Measurements from ENCODE around the gene GEMIN8.
A peak's percentile ranks its signal among the peaks of the same experiment; 100 is the strongest.

Gene GEMIN8, protein sequence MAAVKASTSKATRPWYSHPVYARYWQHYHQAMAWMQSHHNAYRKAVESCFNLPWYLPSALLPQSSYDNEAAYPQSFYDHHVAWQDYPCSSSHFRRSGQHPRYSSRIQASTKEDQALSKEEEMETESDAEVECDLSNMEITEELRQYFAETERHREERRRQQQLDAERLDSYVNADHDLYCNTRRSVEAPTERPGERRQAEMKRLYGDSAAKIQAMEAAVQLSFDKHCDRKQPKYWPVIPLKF

DNA sequence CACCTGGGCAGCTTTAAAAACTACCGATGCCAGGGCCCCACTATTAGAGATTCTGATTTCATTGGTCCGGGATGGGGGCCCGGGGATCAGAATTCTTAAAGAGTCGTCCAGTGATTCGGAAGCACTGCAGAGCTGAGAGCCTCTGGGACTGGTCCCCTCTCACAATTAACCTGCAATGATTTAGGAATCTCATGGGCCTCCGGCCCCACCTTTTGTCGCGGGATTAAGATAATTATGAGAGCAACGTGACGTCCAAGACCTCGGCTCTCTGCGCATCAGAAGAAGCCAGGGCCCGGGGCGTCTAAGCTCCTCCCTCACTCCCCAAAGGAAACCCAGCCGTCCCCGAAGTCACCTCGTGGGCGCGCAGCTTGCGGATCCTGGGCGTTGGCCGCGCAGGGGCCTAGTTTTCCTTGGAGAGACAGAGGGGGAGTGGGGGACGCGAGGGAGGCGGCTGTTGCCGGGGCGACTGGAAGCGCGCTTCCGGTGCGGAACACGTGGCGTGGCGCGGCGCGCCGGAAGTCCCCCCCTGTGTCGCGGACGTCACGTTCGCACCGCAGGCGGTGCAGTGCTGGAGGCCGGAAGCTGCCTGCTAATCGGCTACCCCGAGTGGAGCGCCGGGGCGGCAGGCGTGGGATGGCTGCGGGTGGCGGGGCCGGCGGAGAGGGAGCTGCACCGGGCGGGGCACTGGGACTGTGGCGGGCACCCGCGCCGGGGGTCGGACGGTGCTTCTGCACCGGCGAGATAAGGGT, at the start of gene GEMIN8:
GEMIN8 (minus strand) TSS at position 468 of the 749 bp plus-strand sequence. CDS start 8,414 bp downstream, outside the sequence.
- peak; percentile 85 to 98 (median 96) for DNase-seq

DNA sequence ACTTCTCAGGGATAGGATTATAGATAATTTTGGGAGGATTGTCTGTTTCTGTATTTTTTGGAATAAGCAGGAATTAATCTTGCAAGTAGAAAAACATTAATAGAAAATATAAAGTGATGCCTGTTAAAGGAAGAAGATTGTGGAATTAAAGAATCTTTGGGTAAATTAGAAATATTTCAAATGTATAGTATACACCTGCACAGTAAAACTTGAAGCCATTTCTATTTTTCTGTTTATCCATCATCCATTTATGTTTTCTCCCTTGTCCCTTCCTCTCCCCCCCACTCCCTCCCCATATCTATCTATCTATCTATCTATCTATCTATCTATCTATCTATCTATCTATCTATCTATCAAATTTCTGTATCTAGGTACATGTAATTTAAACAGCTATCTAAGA, 46.9 kb upstream of the GEMIN8 start:
- no peak for DNase-seq

GRCh38 chrX:14073556-14073955, 43.9 kb upstream of the GEMIN8 start:
- DNase-seq = no peak

DNA sequence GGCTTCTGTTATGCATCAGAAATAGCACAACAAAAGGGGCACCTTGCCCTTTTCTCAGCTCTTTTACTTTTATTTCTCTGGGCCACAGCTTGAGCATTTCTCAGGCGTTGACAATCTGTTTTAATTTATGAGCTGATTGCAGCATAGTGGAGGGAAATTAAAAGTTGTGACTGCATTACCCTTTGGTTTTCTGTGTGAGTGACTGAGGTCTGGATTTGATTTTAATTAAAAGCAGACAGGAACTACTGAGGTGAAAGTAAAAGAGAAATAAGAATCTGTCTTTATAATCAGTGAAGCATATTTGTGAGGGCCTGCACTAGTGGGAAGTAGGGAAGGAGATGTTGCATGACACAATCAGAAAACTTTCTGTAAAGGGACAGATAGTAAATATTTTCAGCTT, 43.4 kb upstream of the GEMIN8 start:
- DNase-seq = no peak

GRCh38 chrX:14065800-14066199, 36.1 kb upstream of the GEMIN8 start:
- DNase-seq = no peak

GRCh38 chrX:14064626-14065432, 35.1 kb upstream of the GEMIN8 start:
- DNase-seq = no peak

GRCh38 chrX:14062524-14062923, 32.8 kb upstream of the GEMIN8 start:
- DNase-seq = no peak

DNA sequence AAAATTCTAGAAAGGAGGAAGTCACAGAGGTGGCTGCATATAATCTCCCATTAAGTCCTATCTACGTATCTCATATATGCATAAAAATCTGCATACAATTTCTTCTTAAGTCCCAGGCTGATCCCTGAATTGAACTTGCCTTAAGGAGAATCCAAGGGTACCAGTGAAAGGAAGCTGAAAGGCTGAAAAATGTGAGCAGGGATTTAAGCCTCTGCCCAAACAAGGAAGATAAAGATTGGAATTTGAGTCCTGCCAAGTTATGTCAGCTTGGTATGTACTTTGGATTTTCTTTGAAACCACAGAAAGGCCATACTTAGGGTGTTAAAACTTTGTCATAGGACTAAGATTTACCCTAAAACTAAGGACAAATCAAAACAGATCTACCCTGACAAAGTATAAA, 26.5 kb upstream of the GEMIN8 start:
- no peak for DNase-seq

GRCh38 chrX:14051416-14051815, 21.7 kb upstream of the GEMIN8 start:
- DNase-seq = peak in 2 of 3 experiments; percentile 13 to 70

DNA sequence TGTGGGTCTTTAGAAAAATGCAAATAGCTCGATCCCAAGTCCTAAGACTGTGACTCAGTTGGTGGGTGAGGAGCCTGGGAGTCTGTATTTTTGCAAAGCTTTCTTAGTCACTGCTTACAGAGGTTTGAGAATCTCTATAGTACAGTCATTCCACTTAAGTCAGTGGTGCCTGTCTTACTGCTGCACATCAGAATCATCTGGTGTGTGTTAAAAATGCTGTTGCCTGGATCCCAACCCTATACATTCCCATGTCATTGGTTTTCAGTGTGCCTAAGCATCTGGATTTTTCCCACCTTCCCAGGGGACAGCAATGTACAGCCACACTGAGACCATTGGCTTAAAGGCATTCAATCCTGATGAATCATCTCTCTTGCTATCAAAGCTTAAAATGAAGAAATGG, 21.0 kb upstream of the GEMIN8 start:
- DNase-seq = no peak

DNA sequence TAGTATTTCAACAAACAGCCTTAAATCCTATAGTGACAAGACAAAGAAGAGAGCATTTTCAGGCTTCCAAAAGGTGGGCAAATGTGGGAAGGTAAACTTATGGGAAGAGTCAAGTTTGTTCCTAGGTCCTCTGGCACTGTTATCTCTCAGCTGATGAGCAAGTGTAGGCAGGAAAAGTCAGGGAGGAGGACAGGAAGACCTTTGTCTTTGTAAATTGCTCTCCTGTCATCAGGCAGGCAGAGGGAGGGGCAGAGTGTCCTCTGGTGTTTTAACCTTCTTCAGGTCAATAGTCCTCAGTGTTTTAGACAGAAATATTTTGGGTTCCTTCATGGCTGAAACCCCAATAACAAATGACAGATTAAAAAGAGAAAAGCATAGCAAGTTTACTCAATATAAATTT, 13.5 kb upstream of the GEMIN8 start:
- DNase-seq = peak in 1 of 3 experiments; percentile 19

DNA sequence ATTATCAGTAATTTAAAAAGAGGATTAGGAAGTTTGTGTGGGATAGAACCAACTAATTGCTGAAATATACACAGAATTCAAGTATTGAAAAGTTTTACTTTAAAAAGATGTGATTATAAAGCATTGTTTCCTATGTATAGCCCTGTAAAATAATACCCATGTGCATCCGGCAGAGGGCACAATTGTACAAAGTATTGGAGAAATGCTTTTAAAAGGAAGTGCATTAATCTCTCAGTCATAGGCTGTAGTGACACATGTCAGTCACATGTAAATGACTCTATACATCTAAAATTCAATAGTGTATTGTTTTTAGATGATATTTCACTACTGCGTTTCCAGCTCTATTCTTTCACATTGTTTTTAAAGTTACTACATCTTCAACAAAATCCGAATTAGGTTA, 9.7 kb upstream of the GEMIN8 start:
- DNase-seq = peak; percentile 32 to 87 (median 52)

GRCh38 chrX:14038375-14039085, 8.8 kb upstream of the GEMIN8 start:
- no peak for DNase-seq

- DNase-seq = peak; percentile 50 to 90 (median 70)
Measured at GRCh38 chrX:14032406-14032805, 2.7 kb upstream of the GEMIN8 start.

DNA sequence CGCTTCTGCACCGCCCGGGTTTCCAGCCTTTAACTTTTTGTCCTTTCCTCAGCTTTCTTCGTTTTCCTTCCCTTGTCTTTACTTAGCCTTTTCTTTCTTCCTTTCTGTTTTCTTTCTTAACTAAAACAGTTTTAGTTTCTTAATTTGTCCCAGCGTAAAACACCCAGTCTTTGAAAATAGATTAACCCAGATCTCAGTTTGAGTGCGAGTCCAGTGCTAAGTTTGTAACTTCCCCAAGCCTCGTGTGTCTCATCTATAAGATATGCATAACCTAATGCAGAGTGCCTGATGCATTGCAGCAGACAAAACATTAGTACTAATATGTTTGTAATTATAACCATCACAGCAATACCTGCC, 460 bp upstream of the GEMIN8 start:
- peak in 1 of 3 experiments; percentile 81 for DNase-seq

DNA sequence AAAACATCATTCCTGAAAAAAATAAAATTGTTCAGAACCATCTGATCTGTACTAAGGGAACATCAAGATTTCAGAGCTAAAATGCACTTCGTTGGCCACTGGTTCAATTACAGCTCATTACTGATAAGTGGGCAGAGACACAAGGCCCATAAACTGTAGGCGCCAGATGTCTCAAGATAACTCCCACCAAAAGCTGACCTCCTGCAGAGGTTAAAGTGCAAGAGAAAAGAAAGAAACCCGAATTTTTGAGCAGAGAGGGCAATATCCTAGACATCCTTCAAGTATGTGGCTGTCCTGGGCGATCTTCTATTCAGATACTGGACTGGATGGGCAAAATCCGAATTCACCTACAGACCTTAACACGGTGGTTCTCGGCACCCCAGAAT, 660 bp downstream of the GEMIN8 start:
- peak in 1 of 3 experiments; percentile 89 for DNase-seq

DNA sequence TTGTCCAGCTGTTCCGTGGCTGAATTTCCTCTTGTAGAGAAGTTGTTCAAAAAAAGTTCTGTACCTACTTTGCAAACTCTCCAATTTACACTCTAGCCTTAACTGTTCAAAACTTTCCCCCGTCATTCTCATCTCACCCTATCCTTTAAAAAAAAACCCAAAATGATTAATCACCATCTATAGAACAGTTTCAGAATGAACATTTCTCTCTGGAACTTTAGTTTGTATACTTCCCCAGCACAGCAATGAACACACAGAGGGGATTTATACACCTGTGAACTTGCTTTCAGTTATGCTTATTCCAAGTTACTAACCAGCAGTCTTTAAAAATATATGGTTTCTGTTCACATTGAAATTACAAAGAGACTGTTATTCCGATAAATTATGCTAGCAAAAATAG, 1.2 kb downstream of the GEMIN8 start:
- no peak for DNase-seq

DNA sequence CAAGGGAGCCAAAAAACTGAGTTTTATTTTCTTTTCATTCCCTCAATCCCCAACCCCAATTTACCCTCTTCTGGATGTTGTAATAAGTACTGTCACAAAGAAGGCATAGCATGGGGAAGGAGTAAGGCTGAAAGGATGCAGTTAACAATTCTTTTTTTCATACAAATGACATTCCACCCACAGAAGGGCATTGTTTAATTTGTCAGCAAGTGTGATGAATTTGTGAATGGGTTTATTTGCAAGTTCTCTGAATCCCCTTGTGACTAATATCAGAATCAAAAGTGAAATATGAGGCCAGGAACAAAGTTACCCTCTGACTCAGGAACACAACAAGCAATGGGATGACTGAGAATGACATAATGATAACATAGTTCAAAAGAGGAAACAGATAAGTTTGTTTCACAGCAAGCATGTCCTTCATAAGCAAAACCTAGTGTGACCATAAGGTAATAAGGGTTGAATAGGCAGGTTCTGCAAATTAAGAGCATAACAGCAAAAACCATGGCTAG, 2.1 kb downstream of the GEMIN8 start:
- peak in 1 of 3 experiments; percentile 38 for DNase-seq

DNA sequence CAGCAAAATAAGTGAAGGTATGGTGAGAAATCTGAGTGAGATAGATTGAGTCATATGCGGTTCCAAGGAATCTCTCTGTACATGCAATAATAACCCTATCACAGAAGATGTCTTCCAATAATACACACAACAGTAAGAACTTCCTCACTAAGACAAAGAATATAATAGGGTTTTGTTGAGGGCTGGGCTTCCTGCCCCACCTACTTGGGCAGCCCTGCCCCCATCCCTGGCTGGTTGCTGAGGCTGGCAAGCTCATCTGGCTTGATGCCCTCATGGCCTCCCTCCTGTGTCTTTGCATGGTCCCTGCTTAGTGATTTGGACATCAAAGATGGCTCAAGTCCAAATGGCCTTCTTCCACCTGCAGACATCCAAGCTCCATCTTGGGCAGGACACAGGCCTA, 2.7 kb downstream of the GEMIN8 start:
- peak in 1 of 3 experiments; percentile 38 for DNase-seq

DNA sequence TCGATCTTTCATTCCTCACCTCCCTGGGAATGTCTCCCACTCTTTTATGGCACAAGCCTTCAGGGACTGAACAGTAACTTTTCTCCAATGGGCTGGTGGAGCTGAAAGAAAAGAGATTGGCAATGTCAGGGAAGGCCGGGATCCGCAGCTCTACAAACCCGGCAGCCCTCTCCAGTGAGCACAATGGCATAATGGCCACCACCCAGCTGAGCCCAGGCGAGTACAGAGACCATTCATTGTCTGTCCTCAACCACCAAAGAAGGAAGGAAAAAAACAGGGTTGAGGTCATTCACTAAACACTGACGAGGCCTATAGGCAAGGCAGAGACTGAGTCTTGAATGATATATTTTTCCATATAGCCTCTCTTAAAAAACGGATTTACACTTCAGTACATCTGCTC, 3.6 kb downstream of the GEMIN8 start:
- no peak for DNase-seq

DNA sequence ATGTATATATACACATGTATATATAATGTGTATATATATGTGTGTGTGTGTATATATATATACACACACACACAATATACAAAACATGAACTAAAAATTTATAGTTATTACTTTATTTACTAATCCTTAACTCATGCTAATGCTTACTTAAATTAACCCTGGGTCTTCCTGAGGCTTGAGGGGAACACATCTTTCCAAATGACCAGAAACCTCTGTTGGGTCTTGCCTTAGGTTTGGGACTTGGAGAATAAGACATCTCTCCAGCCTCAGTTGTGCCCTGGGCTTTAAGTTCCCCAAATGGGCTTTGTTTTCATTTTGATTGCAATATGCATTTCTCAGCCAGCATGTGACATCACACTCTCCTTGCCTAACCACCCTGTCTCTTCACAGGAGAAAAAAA, 7.7 kb downstream of the GEMIN8 start:
- DNase-seq = no peak

DNA sequence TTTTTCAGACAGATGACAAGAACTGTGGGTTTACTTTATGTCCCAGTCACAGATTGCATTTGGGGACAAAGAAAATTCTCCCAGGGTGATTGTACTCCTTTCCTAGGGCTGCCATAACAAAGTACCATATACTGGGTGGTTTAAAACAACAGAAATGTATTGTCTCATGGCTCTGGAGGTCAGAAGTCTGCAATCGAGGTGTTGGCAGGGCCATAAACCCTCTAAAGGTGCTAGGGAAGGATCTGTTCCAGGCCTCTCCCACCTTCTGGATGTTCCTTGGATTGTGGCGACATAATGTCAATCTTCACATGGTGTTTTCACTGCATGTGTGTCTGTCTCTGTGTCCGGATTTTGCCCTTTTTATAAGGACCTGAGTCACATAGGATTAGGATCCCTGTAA, 12.3 kb downstream of the GEMIN8 start:
- no peak for DNase-seq

- no peak for DNase-seq
Measured at GRCh38 chrX:14015941-14016340, 13.8 kb downstream of the GEMIN8 start.

Data from NCI-H1417 (cell line).